Measurements from ENCODE around the gene ISYNA1. TPM values are rescaled to one million over a fixed set of nuclear protein-coding genes. Genes with fewer than 3 reads are reported as not detected.

The ISYNA1 gene
- total and polyA plus RNA-seq, 2 of the 13 experiments (the other 11 are each of a cell fraction or from before 2014, with no cell fraction given): 29.6 to 48.5 TPM

DNA sequence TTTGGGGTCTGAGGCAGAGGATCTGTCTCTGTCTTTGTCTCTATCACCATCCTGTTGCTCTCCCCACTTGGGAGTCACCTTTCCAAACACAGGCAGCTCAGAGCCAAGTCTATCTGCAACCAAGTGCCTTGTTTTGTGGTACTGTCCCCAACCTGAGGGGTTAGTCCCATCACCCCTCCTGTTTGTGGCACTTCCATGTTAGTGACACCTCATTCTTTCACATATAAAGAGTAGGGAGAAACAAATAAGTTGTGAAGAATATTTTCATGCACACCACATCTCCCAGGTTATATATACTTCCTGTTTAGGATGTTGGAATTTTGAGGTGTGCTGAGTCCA lies 48.2 kb downstream of the ISYNA1 start (continued):
- TF ChIP-seq, protein P1, sequence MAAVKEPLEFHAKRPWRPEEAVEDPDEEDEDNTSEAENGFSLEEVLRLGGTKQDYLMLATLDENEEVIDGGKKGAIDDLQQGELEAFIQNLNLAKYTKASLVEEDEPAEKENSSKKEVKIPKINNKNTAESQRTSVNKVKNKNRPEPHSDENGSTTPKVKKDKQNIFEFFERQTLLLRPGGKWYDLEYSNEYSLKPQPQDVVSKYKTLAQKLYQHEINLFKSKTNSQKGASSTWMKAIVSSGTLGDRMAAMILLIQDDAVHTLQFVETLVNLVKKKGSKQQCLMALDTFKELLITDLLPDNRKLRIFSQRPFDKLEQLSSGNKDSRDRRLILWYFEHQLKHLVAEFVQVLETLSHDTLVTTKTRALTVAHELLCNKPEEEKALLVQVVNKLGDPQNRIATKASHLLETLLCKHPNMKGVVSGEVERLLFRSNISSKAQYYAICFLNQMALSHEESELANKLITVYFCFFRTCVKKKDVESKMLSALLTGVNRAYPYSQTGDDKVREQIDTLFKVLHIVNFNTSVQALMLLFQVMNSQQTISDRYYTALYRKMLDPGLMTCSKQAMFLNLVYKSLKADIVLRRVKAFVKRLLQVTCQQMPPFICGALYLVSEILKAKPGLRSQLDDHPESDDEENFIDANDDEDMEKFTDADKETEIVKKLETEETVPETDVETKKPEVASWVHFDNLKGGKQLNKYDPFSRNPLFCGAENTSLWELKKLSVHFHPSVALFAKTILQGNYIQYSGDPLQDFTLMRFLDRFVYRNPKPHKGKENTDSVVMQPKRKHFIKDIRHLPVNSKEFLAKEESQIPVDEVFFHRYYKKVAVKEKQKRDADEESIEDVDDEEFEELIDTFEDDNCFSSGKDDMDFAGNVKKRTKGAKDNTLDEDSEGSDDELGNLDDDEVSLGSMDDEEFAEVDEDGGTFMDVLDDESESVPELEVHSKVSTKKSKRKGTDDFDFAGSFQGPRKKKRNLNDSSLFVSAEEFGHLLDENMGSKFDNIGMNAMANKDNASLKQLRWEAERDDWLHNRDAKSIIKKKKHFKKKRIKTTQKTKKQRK (IDR thresholded peaks at IDR 0.05; ENCODE audit: low read length): no peak
- TF ChIP-seq MBD4 (IDR thresholded peaks at IDR 0.05; ENCODE audit: borderline replicate concordance, low read length): 0 out of 2 replicates have a peak, but pooled peaks have one; percentile 72
- no peak for TF ChIP-seq ZNF124 (CRISPR knock-in tag; IDR thresholded peaks at IDR 0.05)
- TF ChIP-seq ZNF17 (CRISPR knock-in tag; IDR thresholded peaks at IDR 0.05): 0 out of 2 replicates have a peak, but pooled peaks have one; percentile 19
- 0 out of 2 replicates have a peak, but pooled peaks have one; percentile 22 for TF ChIP-seq ARNT2 (CRISPR knock-in tag; IDR thresholded peaks at IDR 0.05; ENCODE audit: low read depth)
- no peak for TF ChIP-seq TRIM24 (CRISPR knock-in tag; IDR thresholded peaks at IDR 0.05)
- no peak for TF ChIP-seq SMAD1 (CRISPR knock-in tag; IDR thresholded peaks at IDR 0.05; ENCODE audit: borderline replicate concordance, low read depth)
- no peak for TF ChIP-seq ZEB1 (IDR thresholded peaks at IDR 0.05; ENCODE audit: insufficient replicate concordance, low read depth)
- 0 out of 2 replicates have a peak, but pooled peaks have one; percentile 28 for TF ChIP-seq HDAC1 (CRISPR knock-in tag; IDR thresholded peaks at IDR 0.05)
- peak; percentile 8; the same call in 1 of the 2 replicates for TF ChIP-seq KDM2A (CRISPR knock-in tag; IDR thresholded peaks at IDR 0.05; ENCODE audit: borderline replicate concordance, low read depth)
- TF ChIP-seq ZNF614 (CRISPR knock-in tag; IDR thresholded peaks at IDR 0.05; ENCODE audit: borderline replicate concordance): no peak
